Measurements from ENCODE around the gene SELE.

The SELE gene

GRCh38 chr1:169733924-169734323, at the start of gene SELE:
SELE (minus strand) TSS chr1:169734079; CDS start chr1:169733612, 467 bp downstream.
- no peak for DNase-seq

- DNase-seq: no peak
Observed at GRCh38 chr1:169782596-169782995, 48.7 kb upstream of the SELE start.

GRCh38 chr1:169779970-169780369, 46.1 kb upstream of the SELE start:
- no peak for DNase-seq

- DNase-seq: no peak
Observed at GRCh38 chr1:169779150-169779549, 45.3 kb upstream of the SELE start.

- DNase-seq: no peak
Observed at GRCh38 chr1:169776440-169776839, 42.6 kb upstream of the SELE start.

GRCh38 chr1:169768161-169768560, 34.3 kb upstream of the SELE start:
- no peak for DNase-seq

- no peak for DNase-seq
Observed at GRCh38 chr1:169765580-169766331, 31.9 kb upstream of the SELE start.

- no peak for DNase-seq
Observed at GRCh38 chr1:169764919-169765318, 31.0 kb upstream of the SELE start.

- DNase-seq: no peak
Observed at GRCh38 chr1:169762699-169763098, 28.8 kb upstream of the SELE start.

- DNase-seq: no peak
Observed at GRCh38 chr1:169759038-169759437, 25.2 kb upstream of the SELE start.

- no peak for DNase-seq
Observed at GRCh38 chr1:169753549-169753948, 19.7 kb upstream of the SELE start.

- DNase-seq: no peak
Observed at GRCh38 chr1:169750041-169750440, 16.2 kb upstream of the SELE start.

- no peak for DNase-seq
Observed at GRCh38 chr1:169746550-169746949, 12.7 kb upstream of the SELE start.

GRCh38 chr1:169745015-169745861, 11.4 kb upstream of the SELE start:
- no peak for DNase-seq

GRCh38 chr1:169741666-169742394, 8.0 kb upstream of the SELE start:
- DNase-seq: no peak

- no peak for DNase-seq
Observed at GRCh38 chr1:169739980-169740379, 6.1 kb upstream of the SELE start.

- DNase-seq: no peak
Observed at GRCh38 chr1:169731446-169731845, 2.4 kb downstream of the SELE start.

- no peak for DNase-seq
Observed at GRCh38 chr1:169729991-169730390, 3.9 kb downstream of the SELE start.

- DNase-seq: no peak
Observed at GRCh38 chr1:169727307-169727706, 6.6 kb downstream of the SELE start.

GRCh38 chr1:169726851-169727250, 7.0 kb downstream of the SELE start:
- DNase-seq: no peak

- no peak for DNase-seq
Observed at GRCh38 chr1:169725930-169726329, 7.9 kb downstream of the SELE start.

GRCh38 chr1:169724168-169724567, 9.7 kb downstream of the SELE start:
- no peak for DNase-seq

- no peak for DNase-seq
Observed at GRCh38 chr1:169723763-169724162, 10.1 kb downstream of the SELE start.

GRCh38 chr1:169722779-169723178, 11.1 kb downstream of the SELE start:
- no peak for DNase-seq

Measured in NCI-H748 treated with DMSO at 0.1 percent for 48 hours (cell line).